ENCODE data around the gene CCDC80.

CCDC80 gene, protein sequence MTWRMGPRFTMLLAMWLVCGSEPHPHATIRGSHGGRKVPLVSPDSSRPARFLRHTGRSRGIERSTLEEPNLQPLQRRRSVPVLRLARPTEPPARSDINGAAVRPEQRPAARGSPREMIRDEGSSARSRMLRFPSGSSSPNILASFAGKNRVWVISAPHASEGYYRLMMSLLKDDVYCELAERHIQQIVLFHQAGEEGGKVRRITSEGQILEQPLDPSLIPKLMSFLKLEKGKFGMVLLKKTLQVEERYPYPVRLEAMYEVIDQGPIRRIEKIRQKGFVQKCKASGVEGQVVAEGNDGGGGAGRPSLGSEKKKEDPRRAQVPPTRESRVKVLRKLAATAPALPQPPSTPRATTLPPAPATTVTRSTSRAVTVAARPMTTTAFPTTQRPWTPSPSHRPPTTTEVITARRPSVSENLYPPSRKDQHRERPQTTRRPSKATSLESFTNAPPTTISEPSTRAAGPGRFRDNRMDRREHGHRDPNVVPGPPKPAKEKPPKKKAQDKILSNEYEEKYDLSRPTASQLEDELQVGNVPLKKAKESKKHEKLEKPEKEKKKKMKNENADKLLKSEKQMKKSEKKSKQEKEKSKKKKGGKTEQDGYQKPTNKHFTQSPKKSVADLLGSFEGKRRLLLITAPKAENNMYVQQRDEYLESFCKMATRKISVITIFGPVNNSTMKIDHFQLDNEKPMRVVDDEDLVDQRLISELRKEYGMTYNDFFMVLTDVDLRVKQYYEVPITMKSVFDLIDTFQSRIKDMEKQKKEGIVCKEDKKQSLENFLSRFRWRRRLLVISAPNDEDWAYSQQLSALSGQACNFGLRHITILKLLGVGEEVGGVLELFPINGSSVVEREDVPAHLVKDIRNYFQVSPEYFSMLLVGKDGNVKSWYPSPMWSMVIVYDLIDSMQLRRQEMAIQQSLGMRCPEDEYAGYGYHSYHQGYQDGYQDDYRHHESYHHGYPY

DNA sequence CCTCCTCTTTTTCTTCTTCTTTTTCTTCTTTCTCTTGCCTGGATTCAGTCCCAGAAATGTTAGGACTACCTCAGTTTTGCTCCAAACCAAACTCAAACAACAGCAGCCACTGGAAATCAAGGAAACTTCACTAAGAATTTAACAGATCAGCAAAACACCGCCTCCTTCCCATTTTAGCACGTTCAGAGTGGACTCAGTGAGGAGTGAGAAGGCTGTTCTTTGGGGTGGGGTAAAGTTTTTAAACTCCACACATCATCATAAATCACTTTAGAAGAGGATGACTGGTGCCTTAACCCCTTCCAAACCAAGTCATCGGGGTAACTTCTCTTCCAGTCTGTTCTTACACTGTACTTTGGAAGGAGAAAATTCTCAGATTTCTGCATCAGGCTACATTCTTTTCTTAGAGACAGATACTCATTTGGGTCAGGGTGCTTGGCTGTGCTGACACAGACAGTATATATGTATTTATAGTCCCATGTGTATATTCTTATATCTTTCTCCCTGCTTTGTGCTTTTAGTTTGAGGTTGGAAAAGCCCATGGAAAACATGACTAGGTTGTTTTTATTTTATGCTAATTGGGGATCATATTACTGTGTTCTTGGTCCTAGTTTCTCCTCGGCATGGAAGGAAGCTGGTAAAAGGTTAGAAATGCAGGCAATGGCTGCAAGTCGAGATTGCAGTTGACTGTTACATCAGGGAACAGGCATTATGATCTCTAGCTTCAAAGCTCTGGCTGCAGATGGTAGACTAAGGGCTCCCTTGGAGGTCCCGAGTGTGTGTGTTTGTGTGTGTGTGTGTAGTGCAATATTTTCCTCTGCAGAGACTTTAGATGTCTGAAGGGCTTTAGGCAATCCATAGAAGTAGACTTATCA, at the start of gene CCDC80:
TSS of gene CCDC80 (minus strand) at position 214 of the 872 bp plus-strand sequence. CDS start 1,238 bp downstream, outside the sequence.
- DNase-seq (ENCODE audit: low read depth, low spot score) = no peak

DNA sequence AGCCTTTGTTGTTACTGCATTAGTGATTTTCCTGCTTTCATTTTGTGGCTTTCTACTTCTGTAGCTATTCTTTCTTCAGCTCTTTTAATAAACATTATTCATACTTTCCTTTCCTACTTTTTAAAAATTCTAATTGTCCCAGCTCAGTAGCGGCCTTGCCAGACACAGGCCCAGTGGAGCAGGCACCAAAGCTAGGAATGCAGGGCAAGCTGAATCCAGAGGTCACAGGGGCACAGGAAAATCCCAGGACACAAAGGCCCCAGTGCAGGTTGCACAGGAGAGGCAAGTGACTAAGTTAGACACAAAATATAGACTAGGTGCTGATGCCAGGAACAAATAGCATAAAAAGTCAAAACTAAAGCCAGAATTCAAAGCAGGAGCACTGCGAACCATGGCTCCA, 49.0 kb upstream of the CCDC80 start:
- DNase-seq (ENCODE audit: low read depth, low spot score) = no peak

DNA sequence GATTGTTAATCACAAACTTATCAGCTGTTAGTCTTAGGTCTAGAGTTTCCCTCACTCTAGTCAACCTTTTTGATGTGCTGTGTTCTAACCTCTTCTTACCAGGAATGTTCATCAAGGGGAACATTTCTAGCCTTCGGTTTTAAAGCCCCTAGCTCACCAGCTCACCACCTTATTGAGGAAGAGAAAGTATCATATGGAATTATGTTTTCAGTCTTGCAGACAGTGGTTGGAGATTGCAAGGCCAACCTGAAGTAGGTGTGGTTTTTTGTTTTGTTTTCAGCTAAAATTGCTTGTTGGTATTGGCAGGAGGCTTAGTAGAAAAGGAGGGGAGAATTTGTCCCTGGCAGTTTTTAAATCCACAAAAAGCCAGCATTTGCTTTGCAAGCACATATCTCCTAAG, 48.4 kb upstream of the CCDC80 start:
- DNase-seq (ENCODE audit: low read depth, low spot score) = no peak

DNA sequence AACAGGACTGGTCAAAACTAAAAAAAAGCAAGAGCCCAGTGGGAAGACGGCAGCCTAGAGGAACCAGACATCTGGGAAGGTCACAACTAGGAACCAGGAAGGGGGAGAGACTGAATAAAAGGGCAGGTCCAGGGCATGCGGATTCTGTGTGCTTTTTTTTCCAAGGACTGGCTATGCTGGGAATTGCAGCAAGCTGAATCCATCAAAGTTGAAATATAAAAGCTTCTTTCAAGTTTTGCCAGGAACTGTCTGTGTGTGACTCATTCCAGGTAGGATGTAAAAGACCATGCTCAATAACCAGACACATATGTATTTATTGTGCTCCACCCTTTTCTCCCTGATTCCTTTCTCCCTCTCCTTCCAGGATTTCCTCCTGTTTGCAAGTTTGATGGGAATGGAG, 47.9 kb upstream of the CCDC80 start:
- DNase-seq (ENCODE audit: low read depth, low spot score) = no peak

DNA sequence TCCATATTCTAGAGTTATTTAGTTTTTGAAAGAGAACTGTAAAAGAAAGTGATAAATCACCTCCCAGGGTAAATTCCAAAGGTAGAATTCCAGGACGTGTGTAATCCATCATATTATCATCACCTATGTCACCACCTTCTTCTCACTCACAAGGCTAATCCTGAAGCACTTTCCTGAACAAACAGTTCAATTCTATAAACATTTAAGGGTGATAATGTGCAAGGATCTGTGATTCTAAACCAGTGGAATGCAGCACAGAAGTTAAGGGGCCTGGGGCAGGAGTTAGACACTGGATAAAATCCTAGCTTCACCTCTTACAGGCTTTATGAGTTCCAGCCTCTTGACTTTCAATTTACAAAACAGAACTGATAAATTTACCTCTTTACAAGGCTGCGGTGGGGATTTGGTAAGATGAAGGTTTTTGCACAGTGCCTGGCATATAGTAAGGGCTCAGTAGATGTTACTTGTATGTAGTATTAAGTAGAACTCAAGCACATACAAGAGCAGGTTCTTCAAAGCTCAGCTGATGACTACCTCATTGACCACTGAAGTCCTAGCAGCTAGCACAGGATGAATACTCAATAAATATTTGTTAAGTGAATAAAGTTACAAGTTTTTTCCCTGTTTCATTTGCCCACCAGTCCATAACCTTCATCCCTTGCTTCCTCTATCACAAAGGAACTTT, 47.3 kb upstream of the CCDC80 start:
- DNase-seq (ENCODE audit: low read depth, low spot score) = no peak

DNA sequence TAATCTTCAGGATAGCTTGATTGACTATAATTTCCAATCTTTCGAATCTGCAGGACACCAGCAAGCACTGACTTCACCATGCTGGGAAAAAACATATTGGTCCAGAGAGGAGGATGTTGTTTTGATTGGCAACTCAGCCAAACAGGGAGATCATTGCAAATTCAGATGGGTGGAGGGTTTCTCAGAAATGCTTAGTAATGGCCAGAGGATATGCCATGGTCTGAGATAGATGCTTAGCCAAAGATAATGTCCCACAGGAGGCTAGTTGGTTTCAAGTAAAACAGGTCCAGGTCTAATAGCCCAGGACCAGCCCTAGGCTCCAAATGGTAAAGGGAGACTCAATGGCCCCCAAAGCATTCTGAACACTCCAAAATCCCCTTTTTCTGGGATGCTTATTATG, 46.7 kb upstream of the CCDC80 start:
- DNase-seq (ENCODE audit: low read depth, low spot score) = no peak

DNA sequence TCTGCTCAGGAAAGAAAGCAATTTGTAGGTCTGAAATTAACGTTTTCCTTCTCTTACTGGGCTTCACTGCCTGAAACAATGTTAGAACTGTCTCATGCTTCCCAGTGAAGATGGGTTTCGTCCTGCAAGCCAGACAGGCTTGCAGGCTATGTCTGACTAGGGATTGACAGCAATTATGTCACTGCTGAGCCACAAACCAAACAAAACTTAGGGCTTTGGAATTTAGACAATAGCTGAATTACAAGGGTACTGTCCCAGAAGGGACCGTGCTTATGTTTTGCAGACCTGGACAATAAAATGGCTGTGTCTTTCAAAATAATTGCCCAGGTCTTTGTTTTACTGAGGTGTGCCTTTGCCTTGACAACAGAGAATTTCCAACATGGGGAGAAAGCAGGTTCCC, 46.3 kb upstream of the CCDC80 start:
- no peak for DNase-seq (ENCODE audit: low read depth, low spot score)

DNA sequence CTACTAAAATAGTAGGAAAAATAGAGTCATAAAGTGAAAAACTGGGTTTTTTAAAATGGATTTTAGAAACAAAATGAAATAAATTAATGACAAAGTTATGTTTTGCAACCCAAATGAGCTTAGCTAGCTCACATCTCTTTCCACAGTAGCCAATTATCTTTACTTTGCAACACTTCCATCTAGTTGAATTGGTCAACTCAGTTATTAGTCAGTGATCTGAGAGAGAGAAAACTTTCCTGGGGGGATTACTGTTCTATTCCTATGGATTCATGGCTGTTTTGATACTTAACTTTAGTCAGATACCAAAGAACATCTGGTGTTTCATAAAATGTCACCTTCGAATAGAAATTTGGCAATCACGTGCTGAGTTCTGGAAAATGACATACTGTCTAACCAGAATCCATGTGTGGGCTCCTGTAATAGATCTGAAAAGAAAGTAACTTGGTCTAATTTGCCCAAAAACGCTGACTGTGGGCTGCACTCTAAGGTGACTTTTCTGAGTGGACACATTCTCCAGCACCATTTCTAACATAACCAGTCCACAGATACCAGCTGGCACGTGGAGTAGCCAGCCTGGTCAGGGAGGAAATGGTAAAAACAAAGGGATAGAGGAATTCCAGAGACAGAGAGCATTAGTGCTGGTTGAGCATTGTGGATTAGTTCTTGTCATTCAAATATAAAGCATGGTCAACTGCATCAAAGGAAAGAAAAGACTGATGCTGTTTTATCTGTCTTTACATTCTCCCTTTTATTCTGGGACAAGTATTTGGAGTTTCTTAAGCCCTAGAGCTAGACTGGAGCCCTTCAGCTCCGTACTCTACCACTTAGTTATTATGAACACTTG, 45.2 kb upstream of the CCDC80 start:
- DNase-seq (ENCODE audit: low read depth, low spot score) = no peak

DNA sequence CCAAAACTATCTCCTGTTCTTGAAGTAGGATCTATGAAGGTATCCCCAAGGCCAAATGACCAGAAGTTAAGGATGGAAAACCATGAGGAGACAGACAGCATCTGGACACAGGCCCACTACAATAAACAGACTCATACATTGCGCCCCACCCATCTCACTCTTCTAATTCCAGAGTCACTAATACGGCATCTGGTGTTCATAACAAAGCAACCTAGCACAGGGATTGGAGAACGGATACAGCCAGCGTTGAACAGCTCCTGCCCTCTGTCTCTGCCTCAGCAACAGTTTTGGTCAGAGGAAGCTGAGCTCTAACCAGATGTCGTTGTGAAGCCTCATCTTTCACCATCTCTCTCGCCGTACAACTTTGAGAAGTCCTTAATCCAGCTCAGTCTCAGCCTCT, 44.5 kb upstream of the CCDC80 start:
- DNase-seq (ENCODE audit: low read depth, low spot score) = no peak

DNA sequence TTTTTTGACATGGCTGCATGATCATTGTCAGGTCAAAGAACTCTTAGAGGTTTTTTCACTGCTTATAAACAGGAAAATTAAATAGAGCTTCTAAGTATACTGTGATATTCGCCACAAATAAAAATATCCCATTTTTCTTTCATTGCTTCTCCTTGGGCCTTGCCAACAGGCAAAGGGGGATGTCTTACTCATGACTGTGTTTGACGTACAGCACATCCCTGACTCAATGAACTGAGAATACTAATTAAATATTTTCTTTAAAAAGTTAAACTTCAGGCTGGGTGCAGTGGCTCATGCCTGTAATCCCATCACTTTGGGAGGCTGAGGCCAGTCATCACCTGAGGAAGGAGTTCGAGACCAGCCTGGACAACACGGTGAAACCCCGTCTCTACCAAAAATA, 41.4 kb upstream of the CCDC80 start:
- no peak for DNase-seq (ENCODE audit: low read depth, low spot score)

DNA sequence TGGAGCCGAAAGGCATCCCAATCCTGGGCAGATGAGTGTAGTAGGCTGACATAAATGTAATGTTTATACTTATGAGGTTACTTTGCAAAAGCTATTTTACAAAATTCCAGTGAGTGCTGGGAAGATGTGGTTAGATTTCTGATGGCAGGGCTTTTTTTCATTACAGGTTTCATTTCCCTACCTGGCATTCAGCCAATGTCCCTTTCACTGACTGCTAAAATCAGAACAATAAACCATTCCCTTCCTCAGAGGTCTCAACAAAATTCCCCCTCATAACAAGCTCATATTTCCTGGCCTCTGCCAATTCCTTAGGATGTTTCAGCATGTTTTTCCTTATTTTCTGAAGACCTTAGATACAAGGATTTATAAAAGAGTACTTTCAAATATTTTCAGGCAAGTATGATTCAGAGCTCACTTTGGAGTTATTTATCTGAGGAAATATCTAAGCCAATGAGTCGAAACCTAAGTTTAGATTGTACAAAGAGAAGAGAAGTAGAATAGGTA, 40.9 kb upstream of the CCDC80 start:
- DNase-seq (ENCODE audit: low read depth, low spot score) = no peak

DNA sequence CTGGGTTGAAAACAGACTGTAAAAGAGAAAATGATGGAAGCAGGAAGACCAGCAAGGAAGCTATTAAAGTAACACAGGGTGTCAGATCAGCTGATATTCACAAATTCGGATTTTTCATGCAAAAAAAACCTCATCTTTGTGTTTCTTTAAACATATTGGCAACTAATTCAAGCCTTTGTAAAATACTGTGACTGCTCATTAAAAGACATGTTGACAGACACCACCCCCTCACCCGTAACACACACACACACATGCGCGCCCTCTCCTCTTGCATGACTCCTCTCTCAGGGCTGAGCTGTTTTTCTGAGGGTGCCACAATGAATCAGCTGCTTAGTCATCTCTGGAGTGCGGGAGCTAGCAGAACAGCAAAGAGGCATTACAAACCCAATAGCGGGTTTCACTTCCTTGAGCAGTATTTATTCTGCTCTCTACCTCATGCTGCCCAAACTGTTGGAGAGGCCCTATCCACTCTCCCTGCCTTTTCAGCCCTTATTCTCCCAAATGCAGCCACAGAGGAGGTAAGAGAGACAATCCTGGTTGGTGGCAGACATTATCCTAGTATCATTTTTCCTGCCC, 35.8 kb upstream of the CCDC80 start:
- DNase-seq (ENCODE audit: low read depth, low spot score) = peak; percentile 76

DNA sequence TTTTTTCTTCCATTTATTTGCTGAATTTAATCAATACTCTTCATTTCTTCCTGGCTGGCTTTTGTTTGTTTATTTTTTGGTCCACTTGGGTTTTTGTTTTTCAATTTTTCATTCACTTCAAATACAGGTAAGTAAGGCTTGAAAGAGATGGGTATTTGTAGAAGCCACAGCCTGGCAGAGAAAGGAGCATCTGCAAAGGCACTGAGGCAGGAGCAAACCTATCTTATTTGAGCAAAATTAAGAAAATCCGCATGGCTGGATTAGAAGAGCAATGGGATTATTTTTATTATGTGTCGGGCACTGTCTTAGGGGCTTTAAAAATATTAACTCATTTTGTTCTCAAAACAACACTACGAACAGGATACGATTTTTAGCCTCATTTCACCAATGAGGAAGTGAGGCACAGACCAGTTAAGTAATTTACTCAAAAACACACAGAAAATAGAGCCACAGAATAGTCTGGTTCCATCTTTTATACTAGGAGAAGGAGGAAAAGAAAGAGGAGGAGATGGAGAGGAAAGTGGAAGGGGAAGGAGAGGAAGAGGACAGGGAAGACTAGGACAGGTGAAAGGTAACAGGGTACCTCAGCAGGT, 35.1 kb upstream of the CCDC80 start:
- DNase-seq (ENCODE audit: low read depth, low spot score) = no peak

DNA sequence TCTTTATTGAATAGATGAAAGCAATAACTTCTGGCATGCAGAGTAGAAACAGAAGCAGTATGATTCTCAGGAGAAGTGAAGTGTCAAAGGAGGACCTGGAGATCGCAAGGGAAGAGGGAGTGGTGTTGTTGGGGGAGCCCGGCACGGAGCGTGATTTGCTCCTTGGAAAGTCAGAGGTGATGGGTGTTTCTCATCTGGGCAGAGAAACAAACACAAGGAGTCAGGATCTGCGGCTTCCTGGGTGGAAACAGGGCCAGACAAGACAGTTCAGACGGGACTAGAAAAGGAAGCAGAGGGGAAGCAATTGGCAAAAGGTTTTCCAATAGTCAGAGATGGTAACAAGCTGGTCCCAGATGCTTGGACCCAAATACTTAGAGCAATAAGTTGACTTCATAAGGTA, 34.4 kb upstream of the CCDC80 start:
- DNase-seq (ENCODE audit: low read depth, low spot score) = no peak

DNA sequence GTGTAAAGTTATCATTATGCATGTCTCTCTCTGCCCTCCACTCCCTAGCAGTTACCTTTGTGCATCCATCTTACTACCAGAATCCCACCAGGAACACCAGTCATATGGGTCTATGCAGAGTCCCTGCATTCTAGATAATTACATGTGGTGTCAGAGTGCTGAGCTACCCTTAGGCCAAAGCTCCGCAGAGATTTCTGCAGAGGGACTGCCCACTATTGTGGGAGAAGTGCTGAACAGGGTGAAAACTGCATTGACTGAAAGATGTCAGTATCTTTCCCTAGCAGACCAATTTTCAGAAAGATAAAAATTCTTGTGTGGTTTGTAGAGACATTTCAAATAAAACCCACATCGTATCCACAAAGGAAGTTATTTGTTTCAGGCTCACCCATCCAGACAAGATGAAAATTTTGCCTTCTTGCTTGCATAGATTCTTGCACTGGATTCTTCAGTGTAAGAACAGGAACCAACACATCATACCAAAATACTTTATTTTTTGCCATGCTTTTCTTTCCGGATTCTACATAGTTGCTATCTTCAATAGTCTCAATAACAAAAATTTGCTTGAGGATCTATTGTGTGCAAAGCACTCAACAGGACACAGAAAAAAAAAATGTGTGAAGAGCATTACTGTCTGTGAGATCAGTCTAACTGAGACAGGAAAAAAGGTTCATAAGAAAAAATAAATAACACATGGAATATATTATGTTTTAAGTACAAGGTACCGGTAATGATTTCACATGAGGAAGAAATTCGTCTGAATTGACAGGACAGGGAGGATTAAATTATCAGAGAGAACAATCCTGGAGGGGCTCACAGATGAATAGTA, 32.0 kb upstream of the CCDC80 start:
- DNase-seq (ENCODE audit: low read depth, low spot score) = no peak

DNA sequence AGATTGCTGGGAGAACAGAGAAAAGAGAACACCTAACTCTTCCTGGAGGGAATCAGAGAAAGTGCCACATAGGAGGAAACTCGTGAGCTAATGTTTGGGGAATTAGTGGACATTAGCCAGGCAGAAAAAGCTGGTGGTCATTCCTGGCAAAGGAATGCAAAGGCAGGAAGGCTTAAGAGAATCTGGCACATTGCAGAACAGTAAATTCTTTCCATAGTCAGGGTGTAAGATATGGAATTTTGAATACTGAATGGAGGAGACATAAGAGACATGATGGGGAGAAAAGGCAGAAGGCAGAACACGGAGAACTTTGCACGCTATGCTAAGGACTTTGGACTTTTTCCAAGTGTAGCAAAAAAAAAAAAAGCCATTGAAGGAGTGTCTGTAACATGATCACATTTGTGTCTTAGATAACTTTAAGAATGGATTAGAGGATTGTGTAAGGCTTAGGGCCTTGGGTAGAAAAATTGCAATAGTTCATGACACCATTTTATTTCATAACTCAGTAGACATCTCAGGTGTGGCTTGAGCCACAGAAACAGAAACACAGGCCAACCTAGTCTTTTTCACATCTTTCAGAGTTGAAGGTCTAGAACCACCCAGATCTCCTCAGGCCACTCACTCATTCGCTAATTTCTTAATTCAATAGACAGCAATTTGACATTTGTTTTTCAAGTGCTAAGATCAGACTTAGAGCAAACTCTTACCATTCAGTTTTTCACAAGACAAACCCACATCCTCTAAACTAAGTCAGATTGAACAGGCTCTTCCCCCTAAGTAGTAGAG, 31.2 kb upstream of the CCDC80 start:
- DNase-seq (ENCODE audit: low read depth, low spot score) = no peak

DNA sequence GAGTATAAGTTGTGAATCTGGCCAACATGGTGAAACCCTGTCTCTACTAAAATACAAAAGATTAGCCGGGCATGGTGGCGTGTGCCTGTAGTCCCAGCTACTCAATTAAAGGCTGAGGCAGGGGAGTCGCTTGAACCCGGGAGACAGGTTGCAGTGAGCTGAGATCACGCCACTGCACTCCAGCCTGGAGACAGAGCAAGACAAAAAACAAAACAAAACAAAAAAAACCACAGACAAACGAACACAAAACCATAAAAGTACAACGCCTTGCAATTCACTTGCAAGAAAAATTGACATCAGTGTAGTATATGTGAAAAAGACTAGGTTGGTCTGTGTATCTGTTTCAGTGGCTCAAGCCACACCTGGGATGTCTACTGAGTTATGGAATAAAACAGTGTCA, 29.9 kb upstream of the CCDC80 start:
- DNase-seq (ENCODE audit: low read depth, low spot score) = no peak

DNA sequence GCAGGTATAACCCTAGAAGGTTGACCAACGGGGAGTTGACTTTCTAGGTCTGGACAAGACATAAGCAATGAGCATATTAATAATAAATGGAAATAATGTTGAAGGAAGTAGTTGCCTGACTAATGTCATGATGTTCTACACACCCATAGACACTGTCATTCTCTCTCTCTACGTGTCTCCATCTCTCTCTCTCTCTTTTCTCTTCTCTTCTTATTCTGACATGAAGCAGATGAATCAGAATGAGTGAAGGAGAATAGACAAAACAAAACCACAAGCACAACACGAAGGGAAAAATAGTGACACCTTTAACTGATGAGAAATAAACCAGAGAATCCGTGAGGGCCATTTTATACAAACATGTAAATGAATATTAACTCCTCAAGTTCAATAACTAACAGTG, 26.7 kb upstream of the CCDC80 start:
- no peak for DNase-seq (ENCODE audit: low read depth, low spot score)

Data from activated naive CD8-positive, alpha-beta T cell treated with anti-CD3 and anti-CD28 coated beads, Interleukin-2, amount 50 U/mL, for 16 hours (primary cell).